Measurements from ENCODE around the gene OTOP1.

DNA sequence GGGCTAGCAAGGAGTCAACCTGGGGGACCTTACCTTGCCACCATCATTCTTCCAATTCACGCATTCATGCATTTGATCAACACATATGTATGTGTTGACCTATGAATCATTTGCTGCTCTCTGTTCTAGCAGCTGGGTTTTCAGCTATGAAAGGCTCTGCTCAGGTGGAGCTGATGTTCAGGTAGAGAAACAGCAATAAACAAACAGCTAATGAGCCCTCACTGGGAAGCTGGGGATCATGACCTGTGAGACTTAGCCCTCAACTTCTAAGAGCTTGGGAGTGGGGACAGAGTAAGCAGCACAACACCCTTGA lies 1.6 kb upstream of the OTOP1 start:
- TF ChIP-seq GATA1 (IDR thresholded peaks at IDR 0.05; ENCODE audit: low read depth, low read length) (no peak), POLR2A (IDR thresholded peaks at IDR 0.05; ENCODE audit: low read length) (no peak)

Measured in erythroblast (primary cell).